MM.1S (cell line): ENCODE data around the gene WDR70.

Experiments
- EZH2 ChIP-seq: fragments of 300-600 bp; sonication (generic); optimal IDR thresholded peaks from 2 replicates; pipeline ENCODE3; 2017; ENCODE audit warnings: low read depth, mild to moderate bottlenecking, antibody characterized with exemption, low read length, mixed read lengths
- TF ChIP-seq, protein P1 (sequence below): fragments of 300-600 bp; sonication (generic); IDR thresholded peaks from 2 replicates; pipeline ENCODE4 v1.5.1; 2016; ENCODE audit warnings: antibody characterized with exemption, low read length, mixed read lengths

DNA sequence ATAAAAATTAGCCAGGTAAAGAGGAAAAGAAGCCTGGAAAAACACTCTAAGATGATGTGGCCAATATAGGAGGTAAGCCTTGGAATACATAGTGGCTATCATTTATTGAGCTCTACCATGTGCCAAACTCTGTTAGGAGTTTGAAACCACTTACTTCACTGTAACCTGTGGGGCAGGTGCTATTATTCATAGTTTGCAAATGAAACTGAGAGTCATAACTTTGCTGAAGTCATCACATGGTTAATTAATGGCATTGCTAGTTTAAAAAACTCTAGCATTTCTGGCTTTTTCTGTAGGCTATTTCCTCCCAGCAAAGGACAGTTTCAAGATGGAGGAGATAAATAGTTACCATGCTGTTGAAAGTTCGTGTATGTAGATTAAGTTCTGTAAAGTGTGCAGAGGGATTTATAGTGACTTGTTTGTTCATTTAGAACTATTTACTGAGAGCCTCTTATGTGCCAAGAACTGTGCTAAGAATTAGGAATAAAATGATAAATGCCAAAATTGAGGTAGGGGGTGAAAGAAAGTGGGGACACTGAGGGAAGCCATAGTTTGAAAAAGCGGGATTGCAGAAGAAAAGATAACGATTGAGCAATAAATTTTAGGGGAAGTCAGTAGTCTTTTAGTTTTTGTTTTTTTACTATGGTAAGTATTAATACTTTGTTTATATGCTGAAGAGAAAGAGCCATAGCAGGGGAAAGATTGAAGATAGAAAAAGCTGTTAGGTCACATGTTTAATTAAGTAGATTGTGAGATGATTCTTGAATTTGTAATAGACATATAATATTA is 57.2 kb downstream of the WDR70 start:
- TF ChIP-seq, protein P1, sequence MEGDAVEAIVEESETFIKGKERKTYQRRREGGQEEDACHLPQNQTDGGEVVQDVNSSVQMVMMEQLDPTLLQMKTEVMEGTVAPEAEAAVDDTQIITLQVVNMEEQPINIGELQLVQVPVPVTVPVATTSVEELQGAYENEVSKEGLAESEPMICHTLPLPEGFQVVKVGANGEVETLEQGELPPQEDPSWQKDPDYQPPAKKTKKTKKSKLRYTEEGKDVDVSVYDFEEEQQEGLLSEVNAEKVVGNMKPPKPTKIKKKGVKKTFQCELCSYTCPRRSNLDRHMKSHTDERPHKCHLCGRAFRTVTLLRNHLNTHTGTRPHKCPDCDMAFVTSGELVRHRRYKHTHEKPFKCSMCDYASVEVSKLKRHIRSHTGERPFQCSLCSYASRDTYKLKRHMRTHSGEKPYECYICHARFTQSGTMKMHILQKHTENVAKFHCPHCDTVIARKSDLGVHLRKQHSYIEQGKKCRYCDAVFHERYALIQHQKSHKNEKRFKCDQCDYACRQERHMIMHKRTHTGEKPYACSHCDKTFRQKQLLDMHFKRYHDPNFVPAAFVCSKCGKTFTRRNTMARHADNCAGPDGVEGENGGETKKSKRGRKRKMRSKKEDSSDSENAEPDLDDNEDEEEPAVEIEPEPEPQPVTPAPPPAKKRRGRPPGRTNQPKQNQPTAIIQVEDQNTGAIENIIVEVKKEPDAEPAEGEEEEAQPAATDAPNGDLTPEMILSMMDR = no peak
- no peak for TF ChIP-seq EZH2
